ENCODE results near the gene CHRNG.

- TF ChIP-seq CTCF (IDR thresholded peaks at IDR 0.05; ENCODE audit: insufficient read depth, low read depth, low read length) (no peak), EZH2 (IDR thresholded peaks at IDR 0.05; ENCODE audit: insufficient read depth, low read length) (no peak)
These were observed 33.6 kb upstream of the CHRNG start for GRCh38 chr2:232505856-232506255.
